ENCODE measurements around the gene P2RY13. TPM values are rescaled to one million over a fixed set of nuclear protein-coding genes. Genes with fewer than 3 reads are reported as not detected.

Gene P2RY13
- total RNA-seq: 3.6 TPM

DNA sequence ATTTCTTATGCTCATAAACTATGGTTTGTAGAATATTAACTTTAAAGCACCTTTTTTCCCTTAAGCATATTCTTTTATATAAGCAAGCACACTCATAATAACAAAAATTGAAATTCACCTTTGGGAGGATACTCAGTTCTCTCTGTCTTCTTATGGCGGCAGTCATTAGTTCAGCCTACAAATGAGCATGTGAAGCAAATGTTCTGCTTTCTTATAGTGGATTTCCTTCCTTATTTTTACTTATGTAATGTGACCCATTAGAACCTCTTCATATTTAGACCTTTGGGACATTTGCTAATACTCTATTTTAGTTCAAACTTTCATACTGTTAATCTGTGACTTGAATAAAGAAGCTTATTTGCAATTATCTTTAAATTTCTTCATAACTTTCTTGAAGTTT lies at the start of gene P2RY13:
TSS of gene P2RY13 (minus strand) at position 187 of the 400 bp plus-strand sequence. CDS start at position 166, 21 bp downstream.
- DNase-seq: no peak

DNA sequence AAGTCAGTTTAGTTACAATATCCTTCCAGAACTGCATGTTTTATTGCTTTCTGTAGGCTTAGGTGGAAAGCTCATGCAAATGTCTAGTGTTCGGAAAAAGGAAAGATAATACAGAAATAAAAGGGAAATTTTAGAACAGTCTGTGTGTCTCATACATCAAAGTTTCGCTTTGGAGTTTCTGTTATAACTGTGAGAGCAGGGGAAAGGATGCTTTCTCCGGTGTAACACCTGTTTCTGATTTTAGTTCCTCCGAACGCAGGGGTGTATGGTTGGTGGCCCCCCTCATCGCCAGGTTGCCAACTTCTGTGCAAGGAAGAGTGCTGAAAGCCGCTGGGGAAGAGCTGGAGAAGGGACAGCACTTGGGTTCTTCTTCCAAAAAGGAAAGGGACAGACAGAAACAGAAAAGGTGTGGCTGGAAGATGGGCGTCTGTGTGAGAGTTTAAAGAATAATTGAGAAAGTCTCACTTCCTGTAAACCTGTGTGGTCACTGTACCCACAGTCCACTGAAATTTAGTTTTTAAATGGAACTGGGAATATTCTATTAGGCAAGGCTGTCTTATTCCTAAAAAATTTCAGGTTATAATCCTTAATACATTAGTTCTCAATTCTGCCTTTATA lies 48.5 kb upstream of the P2RY13 start:
- no peak for DNase-seq

DNA sequence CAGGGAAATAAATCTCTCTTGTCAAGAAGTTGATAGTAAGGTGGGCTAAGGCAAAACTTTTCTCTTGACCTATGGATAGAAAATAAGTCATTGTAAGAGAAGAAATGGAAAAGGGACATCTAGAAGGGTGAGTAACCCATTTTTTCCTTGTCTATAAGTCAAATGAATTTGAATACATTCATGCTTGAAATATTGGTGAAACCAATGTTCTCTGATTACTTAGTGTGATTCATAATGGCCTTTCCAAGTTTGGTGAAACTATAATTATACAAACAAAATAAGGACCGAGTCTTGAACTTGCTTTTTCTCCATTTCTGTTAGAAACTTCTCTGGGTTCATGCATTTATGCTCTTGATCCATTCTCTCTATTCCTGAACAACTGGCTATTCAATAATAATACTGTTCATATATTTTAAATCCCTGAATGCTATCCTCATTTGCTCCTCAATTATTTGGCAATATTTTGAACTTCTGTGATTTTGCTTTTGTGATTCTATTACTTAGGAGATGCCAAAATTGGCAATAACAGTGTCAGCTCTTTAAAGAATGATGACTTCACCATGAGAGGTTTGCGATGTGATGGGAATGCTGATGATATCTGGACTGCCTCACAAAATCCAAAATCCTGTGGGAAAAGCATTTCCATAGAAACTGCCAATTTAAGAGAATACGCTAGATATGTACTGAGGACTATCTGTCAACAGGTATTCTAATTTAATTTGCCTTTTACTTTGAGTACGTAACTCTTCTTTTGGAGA lies 42.9 kb upstream of the P2RY13 start:
- DNase-seq: no peak

DNA sequence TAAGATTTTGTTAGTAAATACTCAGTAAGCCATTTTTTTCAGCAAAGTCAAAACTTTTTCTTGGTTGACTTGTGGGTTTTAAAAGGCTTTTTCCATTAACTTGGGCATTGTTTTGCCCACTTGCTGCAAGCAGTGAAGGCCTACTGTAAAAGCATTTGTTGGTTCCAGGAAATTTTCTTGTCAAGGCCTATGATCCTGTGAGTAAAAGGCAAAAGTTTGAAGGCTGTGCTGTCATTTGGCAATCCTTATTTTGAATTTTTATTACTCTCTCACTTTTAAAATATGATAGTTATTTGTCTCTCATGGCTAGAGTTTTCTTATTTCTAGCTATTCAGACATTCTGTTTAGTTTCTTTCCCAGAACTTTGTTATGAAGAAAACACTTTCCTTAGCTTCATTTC lies 42.2 kb upstream of the P2RY13 start:
- no peak for DNase-seq

DNA sequence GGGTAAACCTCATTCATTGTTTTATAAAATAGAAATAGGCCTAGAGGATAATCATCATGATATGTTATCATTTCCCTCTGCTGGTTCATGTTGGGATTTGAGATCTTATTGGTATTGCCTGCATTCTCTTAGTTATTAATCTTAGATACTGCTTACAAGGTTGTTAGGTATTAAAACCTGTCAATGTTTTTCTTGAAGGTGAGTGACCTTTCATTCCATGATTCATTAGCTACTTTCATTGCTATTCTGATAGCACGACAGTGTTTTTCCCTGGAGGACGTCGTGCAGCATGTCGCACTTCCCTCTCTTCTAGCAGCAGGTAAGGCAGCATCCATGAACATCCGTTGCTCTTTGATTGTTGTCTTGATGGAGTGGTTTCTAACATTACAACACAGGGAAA lies 38.1 kb upstream of the P2RY13 start:
- DNase-seq: no peak

DNA sequence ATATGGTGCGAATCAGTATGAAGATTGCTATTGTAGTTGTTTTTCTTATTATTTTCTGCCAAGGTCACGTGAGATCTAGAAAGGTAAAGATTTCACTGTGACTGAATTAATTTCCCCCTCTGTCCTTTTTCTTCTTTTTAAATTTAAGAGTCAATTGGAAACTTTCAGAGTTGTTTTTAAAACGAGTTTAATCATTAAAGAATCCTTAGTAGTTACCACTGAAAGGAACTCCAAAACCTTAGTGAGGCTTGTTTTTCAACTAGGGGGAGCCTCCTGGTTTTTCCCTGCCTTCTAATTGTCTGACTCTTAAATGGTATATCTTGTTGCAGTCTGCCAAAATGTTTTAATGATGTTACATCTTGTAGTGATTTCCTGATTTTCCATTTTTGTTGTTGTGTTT lies 37.6 kb upstream of the P2RY13 start:
- no peak for DNase-seq

DNA sequence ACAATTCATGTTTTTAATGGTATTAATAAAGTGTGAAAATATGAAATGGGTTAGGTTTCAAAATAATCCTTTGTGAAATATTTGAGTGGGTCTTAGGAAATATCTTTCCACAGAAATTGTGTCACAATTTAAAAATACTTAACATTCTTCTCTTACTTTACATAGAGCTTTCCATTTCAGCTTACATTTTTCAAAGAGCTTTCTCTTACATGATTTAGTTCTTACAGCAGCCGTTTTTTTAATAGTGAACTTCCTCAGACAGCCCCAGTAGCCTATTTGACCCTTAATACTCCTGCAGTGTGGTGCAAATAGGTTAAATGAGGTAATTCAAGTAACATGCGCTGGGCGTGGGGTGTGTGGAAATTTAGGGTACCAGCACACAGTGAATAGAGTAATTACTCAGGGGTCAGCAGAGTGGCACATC lies 33.4 kb upstream of the P2RY13 start:
- no peak for DNase-seq

DNA sequence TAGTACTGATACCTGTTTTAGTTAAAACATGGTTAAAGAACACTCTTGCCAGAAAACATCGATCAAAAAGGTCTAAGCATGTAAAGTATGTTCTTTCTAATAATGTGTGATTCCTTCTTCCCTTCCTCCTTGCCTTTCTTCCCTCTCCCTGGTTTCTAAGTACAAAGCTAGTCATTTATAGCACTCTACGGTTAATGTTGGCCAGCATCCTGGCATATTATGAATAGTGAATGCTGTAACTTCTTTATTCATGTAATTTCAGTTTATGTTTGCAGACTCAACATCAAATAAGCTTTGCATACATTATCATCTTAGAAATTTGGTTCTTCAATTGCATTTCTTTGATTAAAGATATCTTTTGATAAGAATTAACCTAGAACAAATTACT lies 28.1 kb upstream of the P2RY13 start:
- no peak for DNase-seq

DNA sequence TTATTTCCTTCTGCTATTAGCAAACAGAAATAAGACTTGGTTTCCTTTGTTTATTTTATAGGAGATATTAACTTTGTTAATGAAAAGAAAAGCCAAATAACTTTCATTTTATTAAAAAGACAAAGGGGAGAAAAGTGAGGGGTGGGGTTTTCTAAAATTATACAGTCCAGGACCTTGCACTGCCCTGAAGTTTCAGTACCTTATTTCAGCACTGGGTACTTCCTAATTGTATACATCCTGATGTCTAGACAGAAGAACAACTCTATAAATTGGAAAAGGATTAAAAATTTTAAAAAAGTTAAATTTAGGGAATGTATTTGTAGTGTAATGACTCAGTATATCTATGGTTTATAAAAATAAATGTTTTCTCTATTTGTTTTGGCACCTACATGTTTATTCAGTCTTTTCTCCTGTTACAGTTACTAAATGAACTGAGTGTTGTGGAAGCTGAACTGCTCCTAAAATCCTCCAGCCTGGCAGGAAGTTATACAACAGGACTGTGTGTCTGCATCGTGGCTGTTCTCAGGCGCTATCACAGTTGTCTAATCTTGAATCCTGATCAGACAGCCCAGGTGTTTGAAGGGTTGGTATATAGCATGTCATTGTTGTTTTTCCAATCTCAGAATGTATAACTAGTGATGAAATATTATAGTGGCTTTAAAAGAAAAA lies 27.6 kb upstream of the P2RY13 start:
- DNase-seq: no peak

DNA sequence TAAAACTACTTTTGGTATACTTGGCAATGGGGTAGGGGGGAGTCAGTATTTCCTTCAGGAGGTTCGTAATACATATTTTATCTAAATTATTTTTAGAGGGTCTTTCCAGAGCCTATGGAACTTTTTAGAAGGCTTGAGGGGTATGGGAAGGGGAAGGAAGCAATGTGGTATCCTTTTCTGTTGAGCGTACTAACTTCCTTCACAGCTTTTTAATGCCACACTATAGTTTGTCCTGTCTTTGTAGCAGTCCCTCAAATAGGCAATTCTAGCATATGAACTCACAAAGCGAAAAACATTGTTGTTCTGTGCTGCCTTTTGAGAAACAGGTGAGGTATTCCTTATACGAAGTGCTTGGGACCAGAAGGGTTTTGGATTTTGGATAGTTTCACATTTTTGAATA lies 22.3 kb upstream of the P2RY13 start:
- no peak for DNase-seq

DNA sequence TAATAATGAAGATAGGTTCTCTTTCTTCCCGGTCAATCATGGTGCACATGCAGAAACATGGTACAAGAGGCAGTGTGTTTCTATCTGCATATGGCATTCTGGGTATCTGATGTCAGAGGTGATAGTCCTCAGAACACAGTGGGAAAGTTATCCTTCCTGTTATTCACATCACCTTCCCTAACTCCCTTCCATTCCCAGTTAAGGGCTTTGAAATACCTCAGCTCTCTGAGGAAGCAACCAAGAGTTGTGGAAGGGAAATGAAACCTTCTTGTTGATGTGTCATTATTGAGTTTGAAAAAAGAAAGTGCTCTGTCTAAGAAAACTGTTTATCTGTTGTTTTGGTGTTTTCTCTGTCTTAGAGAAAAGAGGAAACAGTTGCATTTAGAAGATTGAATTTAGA lies 21.9 kb upstream of the P2RY13 start:
- DNase-seq: no peak

DNA sequence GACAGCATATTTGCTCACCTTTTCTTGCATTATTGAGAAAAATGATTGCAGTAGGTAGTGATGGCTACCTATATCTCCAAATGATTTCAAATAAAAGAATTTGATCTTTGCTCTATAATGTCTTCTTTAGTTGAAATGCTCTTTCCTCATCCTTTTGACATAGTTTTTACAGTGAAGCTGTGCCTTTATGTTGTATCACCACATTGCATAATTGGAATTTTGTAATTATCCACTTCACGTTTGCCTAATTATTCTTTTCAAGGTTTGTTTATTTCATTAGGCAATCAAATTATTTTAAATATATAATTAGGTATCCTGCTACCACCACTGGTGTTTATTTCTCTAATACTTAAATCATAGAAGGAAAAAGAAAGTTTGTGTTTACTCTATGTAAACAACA lies 21.3 kb upstream of the P2RY13 start:
- DNase-seq: no peak

DNA sequence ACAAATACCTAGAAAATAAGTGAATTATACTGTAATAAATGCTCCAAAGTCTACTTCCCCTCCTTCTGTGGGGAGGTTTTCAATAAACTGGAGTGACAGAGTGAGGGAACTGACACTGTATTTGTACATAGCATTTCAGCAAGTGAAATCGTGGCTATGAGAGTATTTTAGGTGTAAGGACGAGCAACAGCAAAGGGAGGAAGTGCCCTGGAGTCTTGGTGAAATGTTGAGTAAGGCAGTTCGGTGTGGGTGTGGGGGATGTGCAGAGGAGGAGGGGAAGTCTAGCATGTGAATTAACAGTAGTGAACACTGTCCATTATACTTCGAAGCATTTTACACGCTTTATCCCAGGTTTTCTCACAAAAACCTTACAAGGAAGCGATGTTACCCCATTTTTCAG lies 18.1 kb upstream of the P2RY13 start:
- no peak for DNase-seq

DNA sequence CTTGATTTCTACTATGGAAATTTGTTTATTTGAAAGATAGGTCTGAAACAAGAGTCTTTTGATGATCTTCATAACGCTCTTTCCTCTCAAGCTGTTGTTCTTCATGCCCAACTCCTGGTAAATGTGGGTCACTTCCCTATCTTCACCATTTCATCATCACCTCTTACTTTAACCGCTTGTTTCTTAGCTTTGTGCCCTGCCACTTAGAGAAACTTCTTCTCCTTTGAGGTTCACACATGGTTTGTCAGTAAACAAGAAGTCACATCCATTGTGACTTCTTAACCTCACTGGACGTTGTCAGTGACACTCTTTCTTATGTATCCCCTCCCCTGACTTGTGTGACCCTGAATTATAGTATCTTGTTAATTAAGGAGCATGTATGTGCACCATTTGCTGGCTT lies 16.9 kb upstream of the P2RY13 start:
- DNase-seq: no peak

DNA sequence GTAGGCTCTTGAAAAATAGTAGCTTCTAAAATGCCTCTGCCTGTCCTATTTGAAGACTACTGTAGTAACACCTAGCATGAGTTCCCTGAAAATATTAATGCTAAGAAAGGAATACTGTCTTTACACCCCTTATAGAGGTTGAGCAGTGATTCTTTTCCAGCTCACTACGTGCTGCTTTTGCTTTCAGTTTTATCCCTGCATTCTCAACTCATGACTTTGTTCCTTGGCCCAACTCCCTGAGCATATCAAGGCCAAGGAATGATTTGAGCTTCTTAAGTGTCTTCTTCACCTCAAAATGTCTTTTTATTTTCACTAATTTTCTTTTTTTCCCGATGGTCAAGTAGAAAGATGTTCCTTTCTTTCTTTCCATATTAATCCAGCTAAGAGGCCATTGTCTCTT lies 16.5 kb upstream of the P2RY13 start:
- no peak for DNase-seq

DNA sequence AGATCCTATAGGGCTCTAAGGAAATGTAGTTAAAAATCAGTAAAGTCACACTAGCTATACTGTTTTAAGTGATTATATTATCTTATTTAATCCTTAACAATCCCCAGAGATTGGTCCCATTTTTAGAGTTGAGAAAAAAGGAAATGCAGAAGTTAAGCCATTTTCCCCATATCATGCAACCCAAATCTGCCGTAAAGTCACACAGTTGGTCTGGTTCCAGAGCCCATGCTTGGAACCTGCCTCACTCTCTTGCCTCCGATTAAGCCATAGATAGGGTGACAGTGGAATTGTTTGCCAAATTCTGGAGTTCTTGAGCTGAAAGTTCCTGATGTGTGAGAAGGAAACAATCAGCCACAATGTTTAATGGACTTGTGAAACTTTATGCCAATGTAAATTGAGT lies 2.3 kb upstream of the P2RY13 start:
- DNase-seq: no peak

DNA sequence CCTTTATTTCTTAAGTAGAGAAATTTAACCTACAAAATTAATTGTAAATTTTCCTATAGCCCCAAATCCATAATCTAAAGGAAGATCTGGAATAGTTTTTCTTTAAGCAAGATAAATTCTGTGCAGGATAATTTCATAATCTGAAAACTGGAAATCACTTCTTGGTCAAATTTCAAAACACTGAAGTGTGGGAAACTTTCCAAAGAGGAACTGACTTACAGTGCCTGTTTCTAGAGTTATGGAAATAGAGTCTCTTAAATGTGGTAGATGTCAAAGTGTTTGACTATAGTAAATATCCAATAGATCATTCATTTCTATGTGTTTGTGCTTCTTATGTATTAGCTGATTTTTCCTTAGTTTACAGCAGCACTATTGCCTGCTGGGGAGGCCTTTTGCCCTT lies 1.6 kb upstream of the P2RY13 start:
- no peak for DNase-seq

DNA sequence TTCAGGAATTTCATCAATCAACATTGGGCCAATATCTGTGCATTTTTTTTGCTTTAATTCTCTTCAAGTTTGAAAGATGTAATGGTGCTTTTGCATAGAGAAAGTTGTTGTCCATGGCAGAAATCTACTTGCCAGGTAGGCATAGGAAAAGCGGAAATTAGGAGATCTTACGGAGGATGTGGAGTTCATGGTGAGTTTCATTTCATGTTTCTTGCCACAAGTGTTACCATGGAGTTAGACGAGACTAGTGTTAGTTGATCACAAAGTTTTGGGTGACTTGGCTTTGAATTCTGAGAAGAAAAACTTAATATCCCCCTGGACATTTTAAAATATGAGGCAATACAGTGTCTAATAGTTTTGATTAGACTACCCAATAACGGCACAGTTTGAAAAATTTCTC lies 1.0 kb upstream of the P2RY13 start:
- no peak for DNase-seq

DNA sequence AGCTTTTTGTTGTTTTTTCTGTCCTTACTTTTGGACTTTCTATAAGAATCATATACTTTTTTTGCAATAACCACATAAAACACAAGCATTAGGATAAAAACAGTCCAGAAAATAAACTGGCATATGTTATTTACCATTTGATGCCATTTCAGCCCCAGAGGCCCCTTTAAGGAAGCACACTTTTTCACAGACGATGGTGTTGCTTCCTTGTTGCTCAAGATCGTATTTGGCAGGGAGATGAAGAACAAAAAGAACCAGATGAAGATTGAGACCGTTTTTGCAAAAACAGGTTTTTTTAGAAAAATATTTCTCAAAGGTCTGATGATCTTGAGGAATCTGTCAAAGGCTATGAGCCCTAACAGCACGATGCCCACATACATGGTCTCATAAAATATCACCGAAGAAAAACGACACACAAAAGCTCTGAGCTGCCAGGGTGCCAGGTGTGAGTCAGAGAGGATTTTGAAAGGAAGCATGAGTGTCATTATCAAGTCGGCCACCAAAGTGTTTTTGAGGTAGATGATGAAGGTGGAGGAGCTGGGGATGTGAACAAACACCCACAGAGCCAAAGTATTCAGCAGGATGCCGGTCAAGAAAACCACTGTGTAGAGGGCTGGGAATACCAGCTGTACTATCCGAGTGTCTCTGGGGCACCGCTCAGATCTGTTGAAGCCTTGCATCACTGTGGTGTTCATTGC lies 902 bp downstream of the P2RY13 start:
- no peak for DNase-seq

DNA sequence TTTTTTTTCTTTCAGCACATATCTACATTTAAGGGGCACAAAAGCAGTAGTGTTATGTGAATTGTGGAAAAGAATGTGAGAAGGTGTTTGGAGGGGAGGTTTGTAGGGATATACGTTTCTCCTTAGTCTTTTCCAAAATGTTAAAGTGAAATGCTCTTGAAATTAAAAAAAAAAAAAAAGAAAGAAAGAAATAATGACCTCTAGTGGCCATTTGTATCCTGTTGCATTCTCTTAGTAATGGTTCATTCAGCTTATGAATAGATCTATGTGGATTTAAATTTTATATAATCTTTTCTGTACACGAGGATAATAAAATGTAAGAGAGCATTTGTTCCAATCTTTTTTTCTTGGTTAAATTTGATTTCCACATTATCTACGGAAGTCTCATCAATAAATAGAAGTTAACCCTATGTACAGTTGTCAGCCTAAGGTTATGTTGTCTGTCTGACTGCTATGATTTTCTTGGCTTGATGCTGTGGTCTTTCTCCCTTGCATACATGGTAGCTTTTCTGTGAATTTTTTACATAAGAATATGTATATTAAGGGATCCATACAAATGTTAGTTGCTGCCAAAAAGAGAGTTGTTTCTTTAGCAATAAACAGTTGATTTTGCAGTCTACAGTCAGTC lies 1.7 kb downstream of the P2RY13 start:
- no peak for DNase-seq

DNA sequence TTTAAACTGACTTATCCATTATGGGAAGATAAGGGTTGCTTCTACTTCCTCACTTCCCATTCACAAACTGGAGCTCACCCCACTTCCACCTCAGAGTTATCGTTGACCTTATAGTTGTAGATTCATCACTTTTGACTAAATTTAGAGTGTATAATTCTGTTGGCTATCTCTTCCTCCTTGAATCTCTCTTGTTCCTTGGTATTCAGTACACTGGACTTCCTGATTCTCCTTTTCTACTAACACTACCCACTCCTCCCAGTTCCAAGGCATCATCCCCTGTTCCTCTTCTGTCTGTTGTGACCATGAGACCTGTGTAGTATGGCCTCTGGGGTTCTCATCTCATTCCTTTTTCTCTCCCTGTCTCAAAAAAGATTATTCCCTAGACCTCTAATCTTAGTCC lies 6.8 kb downstream of the P2RY13 start:
- no peak for DNase-seq

DNA sequence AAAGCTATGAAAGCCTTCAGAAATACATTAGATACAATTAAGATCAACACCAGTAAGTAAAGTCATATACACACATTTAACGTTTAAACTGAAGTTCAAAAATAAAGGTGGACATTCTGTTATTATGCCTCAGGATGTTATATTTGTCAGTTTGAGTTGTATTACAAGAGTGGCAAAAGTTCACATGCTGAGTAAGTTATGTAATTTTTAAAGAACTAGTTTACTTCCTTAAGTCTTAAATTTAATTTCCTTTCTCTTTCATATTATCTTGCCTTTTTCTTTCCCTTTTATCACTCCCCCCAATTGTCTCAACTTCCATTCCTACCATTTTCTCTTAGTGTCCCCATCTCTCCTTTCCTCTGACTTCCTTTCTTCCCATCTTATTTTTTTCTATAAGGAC lies 7.8 kb downstream of the P2RY13 start:
- no peak for DNase-seq

DNA sequence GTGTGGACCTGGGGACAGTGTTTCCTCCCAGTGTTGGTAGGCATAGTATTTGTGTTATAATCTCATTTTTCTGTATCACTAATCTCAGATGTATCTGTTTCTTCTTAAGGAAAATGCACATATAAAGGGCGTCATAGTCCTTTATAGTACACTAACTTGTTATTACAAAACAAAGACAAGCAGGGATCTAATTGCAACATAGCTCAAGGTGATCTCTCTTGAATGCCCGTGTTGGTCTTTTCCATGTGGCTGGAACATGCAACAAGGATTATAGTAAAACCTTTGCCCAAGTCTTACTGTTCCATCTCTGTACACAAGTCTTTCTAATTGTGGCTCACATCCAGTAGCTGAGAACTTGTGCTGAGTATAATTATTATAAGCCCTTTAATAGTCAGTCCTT lies 9.2 kb downstream of the P2RY13 start:
- no peak for DNase-seq
